HG03469 (cell line): ENCODE results near the gene ENGASE.

Source experiments
- ATAC-seq: cut with Tn5 transposase; IDR thresholded peaks from one replicate; pipeline ENCODE4 v1.9.1; 2021; ENCODE audit warnings: mild to moderate bottlenecking, moderate library complexity, moderate number of reproducible peaks; ENCODE audit not compliant: unreplicated experiment

The ENGASE gene

GRCh38 chr17:79091226-79091670, 16.6 kb downstream of the ENGASE start:
- no peak for ATAC-seq

DNA sequence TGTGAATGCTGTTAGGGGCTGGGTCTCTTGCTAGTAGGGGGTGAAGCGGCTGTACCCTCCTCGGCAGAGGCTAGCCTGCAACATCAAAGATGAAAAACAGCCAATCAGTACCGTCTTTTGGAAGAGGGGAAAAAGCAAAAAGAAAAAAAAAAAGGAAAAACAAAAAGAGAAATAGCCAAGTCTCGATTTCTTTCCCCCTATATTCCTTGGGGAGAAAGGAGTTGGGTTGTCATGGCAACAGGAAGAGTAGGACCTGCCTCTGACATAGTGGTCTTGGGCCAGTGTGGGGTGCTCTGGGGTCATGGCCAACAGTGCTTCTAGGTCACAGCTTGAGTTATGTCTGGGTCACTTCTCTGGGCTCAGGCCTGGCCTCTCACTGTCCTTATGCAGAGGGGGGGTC, 17.9 kb downstream of the ENGASE start:
- no peak for ATAC-seq

DNA sequence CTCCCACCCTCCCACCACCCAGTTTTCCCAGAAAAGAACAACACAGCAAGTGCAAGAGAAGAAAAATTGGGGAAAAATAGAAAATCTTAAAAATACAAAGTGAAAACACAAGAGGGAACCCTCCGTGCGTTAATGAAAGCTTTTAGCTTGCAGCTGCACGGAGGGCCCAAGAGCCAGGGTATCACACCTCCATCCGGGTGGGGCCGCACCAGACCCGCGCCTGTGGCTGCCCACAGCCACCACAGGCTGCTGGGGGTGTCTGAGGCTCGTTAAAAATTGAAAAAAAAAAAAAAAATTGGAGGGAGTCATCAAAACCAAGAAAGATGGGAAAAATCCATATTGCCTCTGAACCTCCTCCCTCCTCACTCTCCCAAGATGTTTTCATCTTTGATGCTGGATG, 18.6 kb downstream of the ENGASE start:
- ATAC-seq = no peak

GRCh38 chr17:79094261-79094660, 19.6 kb downstream of the ENGASE start:
- no peak for ATAC-seq

DNA sequence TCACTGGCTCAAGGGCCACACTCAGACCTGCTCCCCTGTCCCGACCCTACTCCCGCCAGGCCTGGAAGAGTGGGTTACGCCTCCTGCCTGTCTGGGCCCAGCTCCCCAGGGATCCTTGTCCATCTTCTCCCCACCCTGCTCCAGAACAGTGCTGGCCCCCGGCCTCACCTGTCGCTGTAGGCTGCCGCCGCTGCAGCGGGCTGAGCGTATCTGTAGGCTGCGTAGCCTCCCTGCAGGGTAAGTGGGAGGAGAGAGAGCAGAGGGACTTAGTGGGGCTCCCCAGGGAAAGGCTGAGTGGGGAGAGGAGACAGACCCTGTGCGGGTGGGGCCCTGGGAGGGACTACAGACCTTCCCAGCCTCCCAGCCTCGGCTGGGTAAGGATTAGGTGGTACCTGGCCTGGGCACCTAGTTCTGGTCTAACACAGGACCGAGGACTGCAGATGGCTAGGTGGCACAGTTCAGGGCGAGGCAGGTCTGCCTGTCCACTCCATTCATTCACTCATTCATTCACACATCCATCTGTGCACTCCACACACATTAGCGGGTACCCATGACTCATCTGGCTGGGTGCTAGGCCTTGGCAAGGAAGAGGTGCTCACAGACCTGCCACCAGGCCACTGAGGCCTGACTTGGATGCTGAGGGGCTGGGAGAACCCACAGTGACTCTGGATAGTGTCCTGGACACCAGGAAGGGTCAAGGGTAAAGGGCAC, 20.9 kb downstream of the ENGASE start:
- no peak for ATAC-seq

- no peak for ATAC-seq
Observed at GRCh38 chr17:79096477-79096876, 21.9 kb downstream of the ENGASE start.

DNA sequence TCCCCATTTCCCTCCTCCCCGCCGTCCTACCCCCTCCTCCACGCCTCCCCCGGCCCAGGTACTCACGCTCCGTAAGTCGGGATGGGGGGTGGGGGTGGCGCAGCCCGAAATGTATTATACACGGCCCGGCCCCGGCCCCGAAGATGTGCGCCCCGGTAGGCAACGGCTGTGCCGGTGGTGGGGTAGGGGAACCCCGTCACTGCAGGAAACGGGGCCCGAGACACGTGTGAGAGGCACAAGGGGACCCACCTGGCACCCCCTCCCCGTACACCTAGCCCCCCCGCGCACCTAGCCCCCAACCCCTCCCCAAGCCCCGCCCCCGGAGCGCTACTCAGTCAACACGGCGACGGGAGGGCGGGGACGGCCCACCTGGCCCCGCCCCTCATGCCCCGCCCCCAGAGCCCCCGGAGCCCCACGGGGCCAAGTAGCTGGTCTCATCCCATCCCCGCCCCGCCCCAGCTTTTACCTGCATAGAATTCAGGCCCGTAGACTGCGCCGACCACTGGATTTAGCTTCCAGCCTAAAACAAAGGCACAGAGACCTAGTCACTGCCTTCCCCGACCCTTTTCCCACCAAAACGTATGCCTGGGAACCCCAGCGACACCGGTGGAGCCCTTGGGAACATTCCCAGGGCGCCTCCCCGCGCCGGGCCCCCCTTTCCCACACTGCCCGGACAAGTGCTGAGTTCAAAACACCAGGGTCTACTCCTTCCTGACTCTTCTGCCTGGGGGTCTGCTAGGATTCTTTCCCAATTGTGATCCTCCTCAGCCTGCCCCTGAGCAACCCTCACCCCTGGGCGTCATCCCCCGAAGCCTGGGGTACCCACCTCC, 22.8 kb downstream of the ENGASE start:
- ATAC-seq = no peak

DNA sequence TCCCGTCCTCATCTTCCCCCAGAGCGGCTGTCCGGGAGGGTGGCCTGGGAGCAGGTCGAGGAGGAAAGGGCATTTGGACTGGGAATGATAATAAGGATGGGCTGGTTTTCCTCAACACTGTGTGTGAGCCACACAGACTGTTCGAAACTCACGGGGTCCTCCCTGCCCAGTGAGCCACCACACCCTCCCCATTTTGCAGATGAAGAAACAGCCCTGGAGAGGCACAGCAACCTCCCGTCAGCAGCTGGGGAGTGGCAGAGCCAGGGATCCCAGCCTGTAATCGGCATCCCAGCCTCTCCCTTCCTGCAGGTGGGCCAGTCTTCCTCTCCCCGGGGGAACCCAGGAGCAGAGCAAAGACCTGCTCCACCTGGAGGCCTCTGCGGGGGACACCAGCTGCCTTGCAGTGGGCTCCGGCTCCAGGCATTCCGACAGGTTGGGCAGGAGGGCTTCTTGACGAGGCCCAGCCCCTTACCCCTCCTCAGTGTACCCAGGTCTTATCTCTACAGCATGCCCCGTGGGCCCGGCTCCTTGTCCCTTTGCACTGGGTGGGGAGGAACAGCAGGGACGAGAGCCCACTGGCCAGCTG, 23.8 kb downstream of the ENGASE start:
- no peak for ATAC-seq

- ATAC-seq = no peak
Observed at GRCh38 chr17:79100405-79100804, 25.8 kb downstream of the ENGASE start.

DNA sequence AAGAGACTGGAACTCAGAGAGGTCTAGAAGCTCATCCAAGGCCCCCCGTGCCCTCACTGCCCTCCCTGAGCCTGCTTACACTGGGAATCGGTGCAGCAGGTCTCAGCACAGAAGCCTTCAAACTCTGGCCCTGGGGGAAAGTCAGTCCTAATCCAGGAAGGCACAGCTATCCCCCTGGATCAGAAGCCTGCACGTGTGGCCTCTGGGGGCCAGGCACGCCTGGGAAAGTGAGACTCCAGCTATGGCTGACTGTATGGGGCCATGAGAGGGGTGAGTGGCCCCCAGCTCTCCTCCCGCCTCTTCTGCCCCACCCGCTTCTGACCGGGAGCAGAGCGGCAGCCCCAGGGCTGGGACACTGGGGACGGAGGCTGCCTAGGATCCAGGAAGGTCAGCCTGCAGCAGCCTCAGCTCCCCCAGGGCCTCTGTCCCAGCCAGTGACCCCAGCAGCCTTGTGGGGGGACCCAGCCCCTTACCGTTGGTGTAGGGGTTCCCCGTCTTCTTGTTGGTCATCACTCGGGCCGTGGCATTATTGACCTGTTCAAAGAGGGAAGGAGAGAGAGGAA, 26.6 kb downstream of the ENGASE start:
- ATAC-seq = no peak

DNA sequence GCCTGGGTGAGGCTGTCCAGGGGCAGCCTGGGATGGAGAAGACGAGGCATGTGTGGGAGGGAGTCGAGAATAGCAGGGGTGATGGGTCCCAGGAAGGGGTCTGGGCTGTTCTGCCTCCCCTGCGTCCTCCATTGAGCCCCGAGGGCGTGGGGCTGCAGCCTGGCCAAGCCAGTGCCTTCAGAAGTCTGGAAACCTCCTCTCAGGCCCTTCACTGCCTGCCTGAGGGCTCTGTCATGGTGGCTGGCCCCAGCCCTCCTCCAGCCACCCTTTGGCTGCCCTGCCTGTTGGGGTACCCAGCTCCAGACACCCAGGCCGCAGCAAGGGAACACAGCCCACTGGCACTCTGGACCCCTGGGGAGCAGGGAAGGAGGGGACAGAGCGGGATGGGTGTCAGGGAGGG, 27.6 kb downstream of the ENGASE start:
- no peak for ATAC-seq

DNA sequence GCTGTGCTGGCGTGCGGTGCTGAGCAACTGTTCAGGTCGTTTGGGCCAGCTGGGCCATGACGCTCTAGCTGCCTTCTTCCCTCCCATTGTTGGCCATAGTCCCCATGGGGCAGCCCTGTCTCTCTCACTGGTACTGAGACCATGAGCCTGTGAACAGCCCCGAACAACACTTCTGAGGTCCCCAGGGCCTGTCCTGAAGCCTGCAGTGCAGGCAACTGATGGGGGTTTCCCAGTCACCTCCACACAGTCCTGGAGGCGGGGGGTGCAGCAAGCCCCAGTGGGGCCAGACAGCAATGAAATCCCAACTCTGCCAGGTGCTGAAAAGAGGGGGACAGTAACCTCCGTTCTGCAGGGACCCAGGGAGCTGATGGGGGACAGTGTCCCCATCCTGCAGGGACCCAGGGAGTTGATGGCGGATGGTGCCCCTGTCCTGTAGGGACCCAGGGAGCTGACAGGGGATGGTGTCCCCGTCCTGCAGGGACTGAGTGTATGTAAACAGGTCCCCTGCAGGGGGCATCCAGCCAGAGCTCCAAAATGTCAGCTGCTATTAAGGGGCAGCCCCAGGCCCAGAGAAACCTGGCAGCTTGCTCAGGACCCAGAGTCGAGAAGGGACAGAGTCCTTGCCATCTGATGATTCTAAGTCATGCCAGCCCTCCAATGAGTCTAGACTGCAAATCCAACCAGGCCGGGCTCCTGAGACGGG, 30.4 kb downstream of the ENGASE start:
- no peak for ATAC-seq

- ATAC-seq = no peak
Observed at GRCh38 chr17:79105937-79106336, 31.3 kb downstream of the ENGASE start.

GRCh38 chr17:79106958-79107357, 32.3 kb downstream of the ENGASE start:
- ATAC-seq = no peak

GRCh38 chr17:79107499-79108231, 33.0 kb downstream of the ENGASE start:
- no peak for ATAC-seq

GRCh38 chr17:79108232-79108850, 33.7 kb downstream of the ENGASE start:
- no peak for ATAC-seq

- no peak for ATAC-seq
Observed at GRCh38 chr17:79108870-79109269, 34.2 kb downstream of the ENGASE start.

DNA sequence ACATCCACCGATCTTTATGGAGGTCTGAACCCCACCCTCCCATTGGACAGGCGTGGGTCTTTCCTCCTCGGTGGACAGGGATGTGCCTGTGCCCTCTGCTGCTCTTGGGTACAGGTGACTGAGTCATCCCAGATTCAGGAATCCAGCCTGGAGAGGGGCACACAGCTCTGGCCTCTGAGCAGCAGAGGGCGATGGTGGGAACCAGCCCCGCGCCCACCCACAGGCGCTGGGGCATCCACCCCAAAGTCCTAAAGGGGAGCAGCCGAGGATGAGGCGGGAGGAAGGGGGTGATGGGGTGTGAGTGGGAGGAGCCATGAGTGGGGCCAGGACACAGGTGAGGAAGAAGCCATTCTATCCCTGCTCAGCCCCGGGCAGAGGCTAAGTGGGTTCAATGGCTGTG, 35.0 kb downstream of the ENGASE start:
- no peak for ATAC-seq

DNA sequence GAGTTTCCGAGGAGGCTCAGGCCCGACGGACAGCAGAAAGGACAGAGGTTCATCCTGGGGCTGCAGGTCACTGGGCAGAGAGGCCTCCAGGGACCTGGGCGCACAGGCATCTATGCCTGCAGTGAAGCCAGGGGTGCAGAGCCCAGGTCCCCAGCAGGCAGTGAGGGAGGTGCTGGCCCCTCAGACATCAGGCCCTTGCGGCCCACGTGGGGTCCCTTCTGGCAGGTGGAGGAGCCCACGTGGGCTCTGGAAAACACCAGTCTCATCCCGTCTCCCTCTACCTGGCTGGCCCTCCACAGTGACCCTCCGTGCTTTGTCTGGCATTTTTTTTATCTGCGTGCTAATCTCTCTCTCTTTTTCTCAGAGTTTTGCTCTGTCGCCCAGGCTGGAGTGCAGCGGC, 36.5 kb downstream of the ENGASE start:
- no peak for ATAC-seq

DNA sequence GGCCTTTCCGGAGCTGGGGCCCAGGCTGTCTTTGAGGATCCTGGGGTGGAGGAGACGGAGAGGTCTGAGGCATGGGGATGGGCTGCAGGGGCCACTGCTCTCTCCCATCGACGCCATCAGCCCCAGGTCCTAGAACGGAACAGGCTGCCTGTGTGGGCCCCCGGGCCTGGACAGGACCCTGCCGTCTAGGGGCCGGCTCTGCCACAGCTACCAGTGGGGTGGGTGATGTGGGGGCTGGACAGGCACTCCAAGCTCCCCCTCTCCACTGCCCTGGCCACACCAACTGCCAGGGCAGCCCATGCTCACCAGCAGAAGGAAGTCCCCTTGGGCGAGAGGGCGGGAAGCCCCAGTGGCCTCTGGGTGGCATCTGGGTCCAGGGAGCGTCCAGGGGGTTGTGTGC, 37.8 kb downstream of the ENGASE start:
- no peak for ATAC-seq
